Superior temporal gyrus (tissue), 1 donor: ENCODE results near the gene SLC25A33.
"Not testable (repeated sequence)": the region's sequence is repeated elsewhere in the genome, so short reads cannot be mapped to it uniquely, and the experiment has no call there.

Source experiments
- DNase-seq: peaks from one replicate; pipeline ENCODE4 v3.0.0-alpha.2; 2016; ENCODE audit errors: extremely low spot score

The SLC25A33 gene, protein sequence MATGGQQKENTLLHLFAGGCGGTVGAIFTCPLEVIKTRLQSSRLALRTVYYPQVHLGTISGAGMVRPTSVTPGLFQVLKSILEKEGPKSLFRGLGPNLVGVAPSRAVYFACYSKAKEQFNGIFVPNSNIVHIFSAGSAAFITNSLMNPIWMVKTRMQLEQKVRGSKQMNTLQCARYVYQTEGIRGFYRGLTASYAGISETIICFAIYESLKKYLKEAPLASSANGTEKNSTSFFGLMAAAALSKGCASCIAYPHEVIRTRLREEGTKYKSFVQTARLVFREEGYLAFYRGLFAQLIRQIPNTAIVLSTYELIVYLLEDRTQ

DNA sequence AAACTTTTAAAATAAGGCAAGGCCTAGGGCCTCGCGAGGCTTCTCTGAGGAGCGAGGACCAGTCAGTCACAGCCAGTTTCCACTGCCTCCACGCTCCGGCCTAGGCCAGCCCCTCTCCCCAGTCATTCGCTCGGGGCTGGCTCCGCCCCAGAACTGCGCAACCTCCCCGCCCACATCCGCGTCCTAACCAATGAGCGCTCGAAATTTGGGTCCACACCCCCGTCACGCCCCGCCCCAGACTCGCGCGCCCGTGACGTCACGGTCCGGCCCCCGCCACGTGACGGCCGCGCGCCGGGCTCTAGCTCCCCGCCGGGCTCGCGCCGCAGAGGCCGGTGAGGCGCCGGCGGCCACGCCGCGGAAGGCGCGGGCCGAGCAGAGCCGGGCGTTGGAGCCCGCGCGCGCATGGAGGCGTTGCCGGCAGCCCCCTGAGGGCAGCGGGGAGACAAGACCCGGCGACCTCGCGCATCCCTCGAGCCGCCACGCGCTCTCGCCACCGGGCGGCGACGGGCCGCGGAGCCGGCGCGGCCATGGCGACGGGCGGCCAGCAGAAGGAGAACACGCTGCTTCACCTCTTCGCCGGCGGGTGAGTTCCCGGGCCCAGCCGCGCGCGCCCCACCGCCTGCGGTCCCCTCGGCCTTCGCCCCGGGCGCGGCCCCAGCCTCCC lies at the start of gene SLC25A33:
TSS of gene SLC25A33 (plus strand) at position 301 of the 664 bp plus-strand sequence. CDS start at position 528, 227 bp downstream.
- peak; percentile 98 for DNase-seq

DNA sequence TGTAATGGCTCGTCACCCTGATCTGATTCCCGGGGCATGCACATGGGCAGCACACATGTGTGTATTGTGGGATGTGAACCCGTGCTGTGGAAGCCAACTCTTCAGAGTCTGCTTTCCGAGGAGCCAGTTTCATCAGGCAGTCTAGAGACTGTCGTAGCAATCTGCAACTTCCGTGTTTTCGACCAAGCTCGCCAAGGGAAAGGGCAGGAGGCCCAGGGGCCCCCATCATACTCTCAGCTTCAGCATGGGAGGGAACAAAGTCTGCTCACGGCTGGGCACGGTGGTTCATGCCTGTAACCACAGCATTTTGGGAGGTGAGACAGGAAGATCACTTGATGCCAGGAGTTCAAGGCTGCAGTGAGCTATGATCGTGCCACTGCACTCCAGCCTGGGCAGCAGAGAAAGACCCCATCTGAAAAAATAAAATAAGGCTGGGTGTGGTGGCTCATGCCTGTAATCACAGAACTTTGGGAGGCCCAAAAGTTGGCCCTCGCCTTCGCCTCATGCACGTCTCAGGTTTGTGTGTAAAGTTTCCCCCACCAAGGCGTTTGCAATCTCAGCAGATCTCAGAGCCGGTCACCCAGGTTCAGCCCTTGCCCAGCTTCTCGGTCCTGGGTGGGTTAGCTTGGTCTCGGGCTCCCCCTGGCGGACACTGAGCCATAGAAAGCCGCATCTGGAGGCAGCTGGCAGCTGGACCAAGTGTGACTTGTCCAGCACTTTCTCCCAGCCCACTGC lies 48.5 kb upstream of the SLC25A33 start:
- DNase-seq: peak; percentile 92

DNA sequence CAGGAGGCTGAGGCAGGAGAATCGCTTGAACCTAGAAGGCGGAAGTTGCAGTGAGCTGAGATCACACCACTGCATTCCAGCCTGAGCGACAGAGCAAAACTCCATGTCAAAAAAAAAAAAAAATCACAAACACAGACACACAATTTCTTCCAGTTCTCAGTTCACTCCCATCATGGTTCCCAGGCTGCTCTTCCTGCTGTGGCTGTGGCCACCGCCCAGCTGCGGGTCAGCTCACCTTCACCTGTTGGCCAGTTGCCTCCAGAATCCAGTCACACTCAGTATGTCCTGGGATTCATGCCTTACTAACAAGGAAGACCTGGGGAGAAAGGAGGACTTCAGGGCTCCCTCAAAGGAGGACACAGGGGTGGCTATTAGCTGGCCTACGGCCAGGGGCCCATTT lies 45.9 kb upstream of the SLC25A33 start:
- no peak for DNase-seq

DNA sequence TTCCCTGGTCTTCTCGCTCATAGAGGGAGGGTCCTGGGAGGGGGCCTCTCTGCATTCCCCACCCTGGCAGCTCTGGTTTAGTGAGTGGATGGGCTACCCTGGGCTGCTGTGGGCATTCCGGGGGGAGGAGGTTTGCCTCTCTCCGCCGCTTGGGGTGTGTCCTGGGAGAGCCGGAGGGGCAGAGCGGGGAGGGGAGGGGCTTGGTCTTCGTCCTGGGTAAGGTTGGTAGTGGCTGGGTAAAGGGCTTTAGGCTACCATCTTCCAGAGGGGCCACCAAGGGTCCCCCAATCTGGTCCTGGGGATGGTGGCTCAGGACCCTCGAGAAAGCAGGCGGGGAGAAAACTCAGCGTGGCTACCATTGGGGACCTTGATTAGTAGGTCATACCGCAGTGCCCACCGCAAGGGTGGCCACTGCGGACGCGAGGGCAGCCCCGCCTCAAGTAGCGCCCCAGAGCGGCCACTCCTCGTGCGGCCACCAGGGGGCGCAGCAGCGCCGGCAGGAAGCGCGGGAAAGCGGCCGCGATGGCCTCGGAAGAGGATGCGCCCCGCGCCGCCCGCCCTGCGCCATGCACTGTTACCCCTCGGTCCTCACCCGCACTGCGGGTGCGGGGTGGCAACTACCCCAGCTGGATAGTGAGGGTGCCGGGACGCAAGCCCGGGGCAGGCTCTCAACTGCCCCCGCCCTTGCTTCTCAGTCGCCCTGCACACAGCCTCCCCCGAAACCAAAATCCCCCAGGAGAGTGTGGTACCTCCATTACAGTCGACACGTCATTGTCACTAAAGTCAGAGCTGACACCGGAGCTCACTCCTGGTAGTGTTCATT lies 44.1 kb upstream of the SLC25A33 start:
- DNase-seq: peak; percentile 29

DNA sequence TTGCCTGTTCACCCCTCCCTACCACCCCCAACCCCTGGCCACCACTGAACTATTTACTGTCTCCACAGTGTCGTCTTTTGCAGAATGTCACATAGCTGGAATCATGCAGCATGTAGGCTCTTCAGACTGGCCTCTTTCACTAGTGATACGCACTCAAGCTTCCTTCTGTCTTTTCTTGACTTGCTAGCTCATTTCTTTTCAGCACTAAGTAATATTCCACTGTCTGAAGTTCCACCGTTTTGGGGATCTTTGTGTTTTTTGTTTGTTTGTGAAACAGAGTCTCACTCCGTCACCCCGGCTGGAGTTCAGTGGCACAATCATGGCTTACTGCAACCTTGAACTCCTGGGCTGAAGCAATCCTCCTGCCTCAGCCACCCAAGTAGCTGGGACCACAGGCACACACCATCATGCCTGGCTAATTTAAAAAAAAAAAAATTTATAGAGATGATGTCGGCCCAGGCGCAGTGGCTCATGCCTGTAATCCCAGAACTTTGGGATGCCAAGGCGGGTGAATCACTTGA lies 43.4 kb upstream of the SLC25A33 start:
- no peak for DNase-seq

DNA sequence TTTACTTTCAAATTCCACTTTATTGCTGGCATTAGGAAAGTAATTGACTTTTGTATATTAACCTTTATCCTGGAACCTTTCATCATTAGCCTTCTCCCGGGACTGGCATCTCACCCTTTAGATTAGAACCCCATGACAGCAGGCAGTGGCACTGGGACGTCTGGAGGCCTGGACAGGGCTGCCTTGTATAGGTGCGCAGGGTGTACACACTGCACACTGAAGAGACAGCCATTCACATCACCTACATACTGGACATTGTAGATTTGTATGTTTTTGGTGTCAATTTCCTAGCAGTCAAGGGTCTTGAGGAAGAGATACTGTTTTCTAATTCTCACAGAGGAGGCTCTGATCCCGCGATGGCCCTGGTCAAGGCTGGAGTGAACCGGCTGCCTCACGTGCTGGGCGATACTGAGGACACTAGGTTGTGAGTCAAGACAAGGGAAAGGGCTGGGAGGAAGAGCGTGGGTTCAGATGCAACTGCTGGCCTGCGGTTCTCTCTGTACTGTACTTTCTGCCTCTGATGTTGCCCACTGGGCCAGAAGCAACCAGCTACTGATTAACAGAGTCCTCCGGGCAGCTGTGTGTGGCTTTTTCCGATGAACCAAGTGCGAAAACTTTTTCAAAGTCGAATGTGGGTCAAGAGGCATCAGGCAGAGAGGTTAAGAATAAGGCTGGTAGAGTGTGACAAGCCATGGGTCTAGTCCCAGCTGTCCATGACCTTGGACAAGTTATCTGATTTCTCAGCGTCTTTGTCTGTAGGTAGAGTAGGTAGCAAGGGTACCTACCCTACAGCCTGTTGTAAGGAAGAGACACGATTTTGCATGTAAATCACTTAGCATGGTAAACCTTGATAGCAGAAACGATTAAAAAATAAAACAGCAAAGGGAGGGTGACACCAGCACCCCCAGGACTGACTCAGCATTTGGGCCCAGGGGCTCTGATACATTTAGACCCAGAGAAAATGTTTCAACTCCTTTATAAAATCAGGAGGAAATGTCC lies 38.2 kb upstream of the SLC25A33 start:
- no peak for DNase-seq

DNA sequence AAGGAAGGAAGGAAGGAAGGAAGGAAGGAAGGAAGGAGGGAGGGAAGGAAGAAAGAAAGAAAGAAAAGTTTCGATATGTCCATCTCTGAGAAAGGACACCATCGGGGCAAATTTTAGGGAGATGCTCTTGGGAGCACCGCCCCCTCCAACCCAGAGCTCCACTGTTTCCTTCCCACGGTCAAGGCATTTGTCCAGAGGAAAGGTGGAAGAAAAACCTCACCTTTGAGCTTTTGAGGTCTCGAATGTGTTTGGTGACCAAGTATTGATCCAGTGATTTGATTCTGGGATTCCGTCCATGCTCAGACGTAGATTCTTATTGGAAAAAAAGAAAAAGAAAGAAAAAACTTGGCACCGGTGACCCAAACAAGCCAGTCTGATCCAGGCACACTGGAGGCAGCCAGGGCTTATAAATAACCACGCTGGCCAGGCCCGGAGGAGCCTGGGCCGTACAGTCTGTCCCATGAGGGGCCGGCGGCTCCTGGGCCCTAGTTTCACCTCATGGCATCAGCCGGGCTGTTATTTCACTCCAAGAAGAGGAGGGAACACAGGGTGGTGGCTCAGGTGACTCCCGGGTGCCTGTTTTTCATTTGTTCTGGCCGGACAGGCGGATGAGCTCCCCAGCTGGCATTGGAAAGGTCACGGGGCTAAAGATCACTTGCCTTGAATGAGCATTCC lies 36.1 kb upstream of the SLC25A33 start:
- DNase-seq: no peak

DNA sequence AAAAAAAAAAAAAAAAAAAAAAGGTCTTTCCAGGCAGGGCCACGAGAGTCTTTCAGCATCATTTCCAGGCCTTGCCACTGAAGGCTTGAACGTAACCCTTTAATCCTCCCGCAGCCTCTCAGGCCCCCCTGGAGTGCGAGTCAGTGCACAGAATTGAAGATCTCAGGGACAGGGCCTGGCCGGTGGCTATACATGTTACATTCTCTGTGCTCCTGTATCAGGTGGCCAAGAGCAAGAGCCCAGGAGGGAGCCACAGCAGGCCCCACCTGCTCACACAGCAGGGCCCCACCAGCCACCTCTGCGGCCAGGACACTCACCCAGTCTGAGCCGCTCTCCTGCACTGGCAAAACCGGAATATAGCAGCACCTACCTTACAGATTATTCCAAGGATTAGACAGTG lies 34.1 kb upstream of the SLC25A33 start:
- DNase-seq: no peak

DNA sequence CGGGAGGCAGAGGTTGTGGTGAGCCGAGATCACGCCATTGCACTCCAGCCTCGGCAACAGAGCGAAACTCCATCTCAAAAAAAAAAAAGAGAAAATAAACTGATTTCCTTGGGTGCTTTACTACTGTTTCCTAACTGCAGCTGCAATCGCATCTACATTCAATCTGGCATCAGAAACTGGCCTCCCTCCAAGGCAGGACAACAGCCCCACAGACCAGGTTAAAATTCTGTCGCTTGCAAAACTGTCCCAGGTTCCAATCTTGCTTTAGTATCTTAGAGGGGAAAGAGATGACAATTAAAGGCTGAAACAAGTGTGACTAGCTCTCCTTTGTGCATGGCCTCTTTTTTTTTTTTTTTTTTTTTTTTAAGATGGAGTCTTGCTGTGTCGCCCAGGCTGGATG lies 32.4 kb upstream of the SLC25A33 start:
- DNase-seq: no peak

DNA sequence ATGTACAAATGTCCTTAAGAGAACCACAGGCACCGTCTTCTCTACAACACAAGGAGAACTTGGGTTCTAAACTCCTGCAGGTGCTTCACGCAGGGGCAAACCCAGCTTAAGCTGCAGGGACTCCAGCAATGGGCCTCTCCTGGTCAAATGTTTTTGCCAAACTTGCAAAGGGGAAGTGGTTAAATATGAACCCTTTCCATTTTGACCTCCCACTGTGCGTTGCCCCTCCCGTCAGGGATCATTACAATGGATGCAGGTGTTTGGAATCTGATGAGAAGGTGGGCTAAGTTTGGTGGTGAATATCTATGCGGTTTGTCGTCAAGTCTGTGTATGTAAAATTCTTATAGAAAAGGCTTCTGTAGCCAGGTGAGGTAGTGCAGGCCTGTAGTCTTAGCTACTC lies 29.1 kb upstream of the SLC25A33 start:
- DNase-seq: no peak

DNA sequence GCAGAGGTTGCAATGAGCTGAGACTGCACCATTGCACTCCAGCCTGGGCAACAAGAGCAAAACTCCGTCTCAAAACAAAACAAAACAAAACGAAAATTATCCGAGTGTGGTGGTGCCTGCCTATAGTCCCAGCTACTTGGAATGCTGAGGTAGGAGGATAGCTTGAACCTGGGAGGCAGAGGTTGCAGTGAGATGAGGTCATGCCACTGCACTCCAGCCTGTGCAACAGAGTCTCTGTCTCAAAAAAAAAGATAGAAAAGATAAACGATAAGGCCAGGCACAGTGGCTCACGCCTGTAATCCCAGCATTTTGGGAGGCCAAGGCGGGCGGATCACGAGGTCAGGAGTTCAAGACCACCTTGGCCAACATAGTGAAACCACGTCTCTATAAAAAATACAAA lies 23.7 kb upstream of the SLC25A33 start:
- DNase-seq: not testable (repeated sequence)

DNA sequence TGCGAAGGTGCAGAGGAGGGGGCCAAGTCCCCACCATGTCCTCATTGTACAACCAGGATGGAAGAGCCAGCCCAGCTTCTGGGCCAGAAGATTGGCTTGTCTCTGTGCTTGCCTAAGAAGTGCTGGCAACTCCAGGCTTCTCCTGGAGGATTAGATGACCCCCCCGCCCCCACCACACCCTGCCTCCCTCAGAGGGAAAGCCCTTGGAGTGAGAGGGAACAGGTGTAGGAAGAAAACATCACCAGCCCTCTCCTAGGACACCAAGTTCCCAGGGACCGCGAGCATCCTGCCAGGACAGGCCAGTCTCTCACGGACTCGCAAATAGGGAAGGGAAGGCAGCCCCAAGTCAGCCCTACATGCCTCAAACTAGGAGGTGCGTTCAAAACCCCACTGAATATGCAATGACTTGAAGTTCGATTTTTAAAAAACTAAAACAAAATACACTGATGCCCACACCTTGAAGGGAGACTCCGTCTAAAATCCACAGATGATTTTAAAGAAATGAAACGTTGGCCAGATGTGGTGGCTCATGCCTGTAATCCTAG lies 20.7 kb upstream of the SLC25A33 start:
- DNase-seq: no peak

DNA sequence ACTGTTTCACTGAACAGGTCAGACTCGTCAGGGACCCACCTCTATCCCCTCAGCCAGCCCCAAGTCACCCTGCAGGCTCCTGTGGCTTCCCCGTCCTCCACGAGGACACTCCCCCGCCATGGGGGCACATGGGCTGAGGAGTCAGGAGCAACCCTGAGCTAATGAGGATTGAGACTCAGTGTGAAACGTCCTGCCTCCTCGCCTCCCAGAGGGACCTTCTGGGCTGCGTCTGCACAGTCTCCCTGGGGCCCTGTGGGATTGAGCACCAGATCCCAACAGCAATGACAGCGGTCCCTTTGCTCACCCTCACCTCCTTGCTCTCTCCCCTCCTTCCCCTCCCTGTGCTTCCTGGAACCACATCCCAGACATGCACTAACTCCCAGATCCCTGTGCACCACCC lies 18.9 kb upstream of the SLC25A33 start:
- DNase-seq: no peak

DNA sequence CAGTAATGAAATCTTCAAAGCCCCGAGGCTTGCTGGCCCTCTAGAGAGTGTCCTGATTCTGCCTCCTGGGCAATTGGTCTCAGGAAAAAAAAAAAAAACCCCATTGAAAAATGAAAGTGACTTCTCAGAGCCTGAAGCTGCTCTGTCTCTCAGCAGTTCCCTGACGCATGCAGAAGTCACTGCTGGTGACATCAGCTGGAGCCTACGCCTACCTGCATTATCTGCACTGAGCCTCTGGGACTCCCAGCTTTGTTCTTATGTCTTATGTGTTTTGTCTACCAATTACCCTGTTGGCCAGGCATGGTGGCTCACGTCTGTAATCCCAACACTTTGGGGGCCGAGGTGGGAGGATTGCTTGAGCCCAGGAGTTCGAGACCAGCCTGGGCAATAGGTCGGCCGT lies 10.1 kb upstream of the SLC25A33 start:
- DNase-seq: no peak

DNA sequence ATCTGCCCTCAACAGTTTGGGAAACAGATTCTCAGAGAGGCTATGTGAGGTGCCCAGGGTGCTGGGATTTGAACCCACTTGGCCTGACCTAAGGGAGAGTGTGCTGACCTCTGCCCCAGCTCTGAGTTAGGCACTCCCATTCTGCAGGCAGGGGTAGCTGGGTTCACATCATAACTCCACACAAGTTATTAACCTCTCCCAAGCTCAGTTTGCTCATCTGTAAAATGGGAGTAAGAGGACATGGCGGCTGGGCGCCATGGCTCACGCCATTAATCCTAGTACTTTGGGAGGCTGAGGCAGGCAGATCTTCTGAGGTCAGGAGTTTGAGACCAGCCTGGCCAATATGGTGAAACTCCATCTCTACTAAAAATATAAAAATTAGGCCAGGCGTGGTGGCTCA lies 8.9 kb upstream of the SLC25A33 start:
- DNase-seq: no peak

DNA sequence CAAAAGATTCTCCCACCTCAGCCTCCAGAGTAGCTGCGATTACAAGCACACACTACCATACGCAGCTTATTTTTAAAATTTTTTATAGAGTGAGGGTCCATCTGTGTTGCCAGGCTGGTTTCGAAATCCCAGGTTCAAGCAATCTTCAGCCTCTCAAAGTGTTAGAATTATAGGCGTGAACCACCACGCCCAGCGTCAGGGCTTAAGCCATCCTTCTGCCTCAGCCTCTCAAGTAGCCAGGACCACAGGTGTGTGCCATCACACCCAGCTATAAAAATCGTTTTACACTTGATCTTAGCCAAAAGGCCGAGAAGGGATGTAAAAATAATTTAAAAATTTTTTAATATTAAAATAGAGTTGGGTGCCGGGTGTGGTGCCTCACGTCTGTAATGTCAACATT lies 4.3 kb upstream of the SLC25A33 start:
- no peak for DNase-seq

DNA sequence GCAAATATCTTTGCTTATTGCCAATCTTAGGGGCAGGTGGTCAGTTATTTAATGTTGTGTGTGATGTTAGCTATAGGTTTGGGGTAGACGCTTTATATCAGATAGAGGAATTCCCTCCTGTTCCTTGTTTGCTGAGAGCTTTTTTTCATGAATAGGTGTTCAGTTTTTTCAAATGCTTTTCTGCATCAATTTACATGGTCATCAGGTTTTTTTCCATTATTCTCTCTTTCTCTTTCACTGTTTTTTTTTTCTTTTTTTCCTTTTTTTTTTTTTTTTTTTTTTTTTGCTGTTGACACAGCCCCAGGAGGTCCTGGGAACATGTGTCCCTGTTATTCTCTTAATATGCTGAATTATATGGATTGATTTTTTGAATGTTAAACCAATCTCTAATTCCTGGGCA lies 3.0 kb upstream of the SLC25A33 start:
- no peak for DNase-seq

DNA sequence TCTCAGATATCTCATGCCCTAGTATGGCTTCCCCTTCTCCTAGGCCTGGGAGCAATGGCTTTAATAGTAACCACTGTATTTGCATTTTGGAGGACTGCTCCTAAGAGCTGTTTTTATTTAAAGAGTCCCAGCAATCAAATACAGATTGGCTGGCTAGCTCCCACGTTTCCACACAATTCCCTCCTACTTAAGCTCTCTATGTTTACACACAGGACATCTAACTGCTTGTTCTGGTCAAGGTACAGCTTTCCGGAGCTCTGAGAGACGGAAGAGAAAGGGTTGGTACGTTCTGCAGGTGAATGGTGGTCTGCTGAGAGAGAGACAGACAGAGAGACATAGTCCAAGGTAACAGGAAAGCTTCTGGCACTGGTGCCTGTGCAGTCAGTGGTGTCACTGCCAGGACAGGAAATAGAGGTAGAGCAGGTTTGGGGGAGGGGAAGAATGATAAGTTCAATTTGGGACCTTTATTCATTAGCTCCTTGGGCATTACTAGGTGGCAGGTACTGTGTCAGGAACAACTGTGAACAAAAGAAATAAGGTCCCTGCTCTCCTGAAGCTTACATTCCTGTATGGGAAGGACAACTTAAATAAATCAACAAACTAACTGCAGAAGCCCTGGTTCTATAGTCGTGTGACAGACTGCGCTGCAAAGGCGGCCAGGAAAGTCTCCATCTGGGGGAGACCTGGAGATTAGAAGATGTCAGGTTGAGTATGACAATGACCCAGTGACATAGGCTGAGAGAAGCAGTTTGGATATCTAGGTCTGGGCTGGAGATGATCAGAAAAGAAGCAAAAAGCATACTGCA lies 1.2 kb upstream of the SLC25A33 start:
- no peak for DNase-seq

DNA sequence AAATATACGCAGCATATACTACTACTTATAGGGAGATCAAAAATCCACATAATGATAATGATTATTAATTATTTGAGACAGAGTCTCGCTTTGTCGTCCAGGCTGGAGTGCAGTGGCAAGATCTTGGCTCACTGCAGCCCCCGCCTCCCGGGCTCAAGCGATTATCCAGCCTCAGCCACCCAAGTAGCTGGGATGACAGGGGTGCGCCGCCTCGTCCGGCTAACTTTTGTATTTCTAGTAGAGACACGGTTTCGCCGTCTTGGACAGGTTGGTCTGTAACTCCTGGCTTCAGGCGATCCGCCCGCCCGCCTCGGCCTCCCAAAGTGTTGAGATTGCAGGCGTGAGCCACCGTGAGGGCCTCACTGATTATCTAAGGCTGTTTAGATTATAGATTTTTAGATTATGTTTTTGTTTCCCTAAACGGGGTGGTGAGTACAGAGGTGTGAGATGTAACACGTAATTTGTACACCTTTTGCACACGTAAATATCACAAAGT lies 548 bp upstream of the SLC25A33 start:
- no peak for DNase-seq
